Limb (tissue), 2 donors: ENCODE data around the gene NFATC1.

Experiments
- DNase-seq, 2 donors: peaks; one replicate each; pipeline ENCODE4 v3.0.0-alpha.2; 2016; ENCODE audit errors: extremely low spot score in 2 of 2

The NFATC1 gene

GRCh38 chr18:79552140-79552631 is 156.5 kb downstream of the NFATC1 start:
- peak in 1 of 2 donors; percentile 25 for DNase-seq

GRCh38 chr18:79552696-79553095 is 157.0 kb downstream of the NFATC1 start:
- no peak for DNase-seq

GRCh38 chr18:79553154-79553553 is 157.4 kb downstream of the NFATC1 start:
- peak in 1 of 2 donors; percentile 24 for DNase-seq

GRCh38 chr18:79553696-79554095 is 158.0 kb downstream of the NFATC1 start:
- DNase-seq: peak in 1 of 2 donors; percentile 14

- DNase-seq: peak in 1 of 2 donors; percentile 4
These were observed 158.6 kb downstream of the NFATC1 start for GRCh38 chr18:79554321-79554720.

- peak in 1 of 2 donors; percentile 23 for DNase-seq
These were observed 159.4 kb downstream of the NFATC1 start for GRCh38 chr18:79554945-79555645.

GRCh38 chr18:79555885-79556284 is 160.2 kb downstream of the NFATC1 start:
- peak in 1 of 2 donors; percentile 19 for DNase-seq

GRCh38 chr18:79556829-79557585 is 161.3 kb downstream of the NFATC1 start:
- DNase-seq: peak in 1 of 2 donors; percentile 29

GRCh38 chr18:79558196-79558932 is 162.6 kb downstream of the NFATC1 start:
- peak in 1 of 2 donors; percentile 26 for DNase-seq

- DNase-seq: peak in 1 of 2 donors; percentile 16
These were observed 163.2 kb downstream of the NFATC1 start for GRCh38 chr18:79558933-79559416.

GRCh38 chr18:79559436-79559835 is 163.7 kb downstream of the NFATC1 start:
- DNase-seq: no peak

GRCh38 chr18:79560042-79560860 is 164.5 kb downstream of the NFATC1 start:
- peak in 1 of 2 donors; percentile 4 for DNase-seq

GRCh38 chr18:79560861-79561210 is 165.1 kb downstream of the NFATC1 start:
- DNase-seq: no peak

GRCh38 chr18:79563949-79564348 is 168.2 kb downstream of the NFATC1 start:
- DNase-seq: no peak

- DNase-seq: no peak
These were observed 168.7 kb downstream of the NFATC1 start for GRCh38 chr18:79564441-79564840.

GRCh38 chr18:79566771-79567431 is 171.2 kb downstream of the NFATC1 start:
- no peak for DNase-seq

- peak; percentile 77 to 85 for DNase-seq
These were observed 171.9 kb downstream of the NFATC1 start for GRCh38 chr18:79567481-79568147.

GRCh38 chr18:79568543-79569205 is 172.9 kb downstream of the NFATC1 start:
- DNase-seq: peak in 1 of 2 donors; percentile 24

- peak in 1 of 2 donors; percentile 17 for DNase-seq
These were observed 174.0 kb downstream of the NFATC1 start for GRCh38 chr18:79569720-79570119.
